Smooth muscle cell (in vitro differentiated cells): ENCODE measurements around the gene GATD1. TPM values are rescaled to one million over a fixed set of nuclear protein-coding genes. Genes with fewer than 3 reads are reported as not detected.

Experiments used
- DNase-seq: peaks from one replicate; lab custom pipeline; 2025; ENCODE audit not compliant: unreplicated experiment; lab: John Stamatoyannopoulos, UW
- H2AFZ ChIP-seq: fragments of 200-600 bp; sonication (generic); 2 replicates; pipeline ENCODE4 v1.6.0; 2016; ENCODE audit warnings: antibody characterized with exemption, low read depth, mild to moderate bottlenecking
- H3F3A ChIP-seq: fragments of 200-600 bp; sonication (generic); 2 replicates; pipeline ENCODE4 v1.6.0; 2017; ENCODE audit warnings: antibody characterized with exemption, low read depth
- H3K27ac ChIP-seq: fragments of 200-600 bp; sonication (generic); 2 replicates; pipeline ENCODE4 v1.5.1; 2016; ENCODE audit warnings: low read depth, mild to moderate bottlenecking
- H3K27me3 ChIP-seq: fragments of 200-600 bp; sonication (generic); 2 replicates; pipeline ENCODE4 v1.6.1; 2016; ENCODE audit warnings: low read depth, mild to moderate bottlenecking
- H3K36me3 ChIP-seq: fragments of 200-600 bp; sonication (generic); 2 replicates; pipeline ENCODE4 v1.5.1; 2016; ENCODE audit warnings: low read depth
- H3K4me1 ChIP-seq: fragments of 200-600 bp; sonication (generic); 2 replicates; pipeline ENCODE4 v1.5.1; 2016; ENCODE audit warnings: low read depth
- H3K4me2 ChIP-seq: fragments of 200-600 bp; sonication (generic); 2 replicates; pipeline ENCODE4 v1.6.0; 2016; ENCODE audit warnings: mild to moderate bottlenecking
- H3K4me3 ChIP-seq: fragments of 200-600 bp; sonication (generic); 2 replicates; pipeline ENCODE4 v1.5.1; 2016; ENCODE audit warnings: mild to moderate bottlenecking
- H3K79me2 ChIP-seq: fragments of 200-600 bp; sonication (generic); 2 replicates; pipeline ENCODE4 v1.6.0; 2016; ENCODE audit warnings: low read depth, mild to moderate bottlenecking
- H3K9ac ChIP-seq: fragments of 200-600 bp; sonication (generic); 2 replicates; pipeline ENCODE4 v1.6.0; 2016; ENCODE audit warnings: low read depth
- H3K9me3 ChIP-seq: fragments of 200-600 bp; sonication (generic); replicated peaks from 2 replicates; pipeline ENCODE4 v1.5.1; 2016; ENCODE audit warnings: low read depth
- H4K20me1 ChIP-seq: fragments of 200-600 bp; sonication (generic); 2 replicates; pipeline ENCODE4 v1.6.0; 2016; ENCODE audit warnings: low read depth
- CTCF ChIP-seq: fragments of 200-600 bp; sonication (generic); IDR thresholded peaks from 2 replicates; pipeline ENCODE4 v1.5.1; 2017; ENCODE audit warnings: borderline replicate concordance, mild to moderate bottlenecking, antibody characterized with exemption; ENCODE audit not compliant: insufficient read depth, poor library complexity, severe bottlenecking
- WGBS: methylation state at CpG from one replicate; pipeline ENCODE4 v1.1.7; 2016; ENCODE audit warnings: low lambda C conversion rate; 5-methylcytosine and 5-hydroxymethylcytosine counted together
- polyA plus RNA-seq: library from polyadenylated mRNA; unstranded; fragments of >200 nt; fragmentation: Nextera tagmentation; extraction: Ambion mirVana; gene quantifications from 2 replicates; pipeline ENCODE4 v1.2.1, GENCODE V29; 2016
- total RNA-seq: library from RNA; depleted of rRNA; stranded (reverse); fragments of >200 nt; gene quantifications from 2 replicates; pipeline ENCODE4 v1.2.3, GENCODE V29; 2014

The GATD1 gene
- total and polyA plus RNA-seq, 2 experiments from 2014 or later = 11.7 to 12.9 TPM

GRCh38 chr11:813072-813455 lies 35.8 kb upstream of the GATD1 start:
- Histone ChIP-seq H3K4me2 (no peak overlapping the region), H3K9me3 (no peaks in the 10 kb centered on the region), H3F3A (peaks cover 11% of the 10 kb centered on the region), H3K27ac (no peak overlapping the region), H3K27me3 (no peaks in the 10 kb centered on the region), H3K36me3 (no peaks in the 10 kb centered on the region), H3K4me3 (no peak overlapping the region), H2AFZ (no peak overlapping the region), H4K20me1 (peaks cover 35% of the 10 kb centered on the region), H3K9ac (no peak overlapping the region), H3K79me2 (peaks cover 31% of the 10 kb centered on the region), H3K4me1 (peaks cover 15% of the 10 kb centered on the region)
- no peak for DNase-seq
- no peak for TF ChIP-seq CTCF
- 100% methylated on average over 6 of the region's 6 CpGs for WGBS

- DNase-seq = no peak
- no peaks in the 10 kb centered on the region for H3K27me3 ChIP-seq
- peaks cover 38% of the 10 kb centered on the region for H3K79me2 ChIP-seq
- H3K9ac ChIP-seq = no peak overlapping the region
- H3K27ac ChIP-seq = no peak overlapping the region
- no peak overlapping the region for H2AFZ ChIP-seq
- no peak for TF ChIP-seq CTCF
- H3K4me2 ChIP-seq = no peak overlapping the region
- peaks cover 15% of the 10 kb centered on the region for H3K4me1 ChIP-seq
- H3K36me3 ChIP-seq = no peaks in the 10 kb centered on the region
- peaks cover 11% of the 10 kb centered on the region for H3F3A ChIP-seq
- H4K20me1 ChIP-seq = peaks cover 35% of the 10 kb centered on the region
- WGBS = 95% methylated on average over 3 of the region's 3 CpGs
- H3K4me3 ChIP-seq = no peak overlapping the region
- H3K9me3 ChIP-seq = no peaks in the 10 kb centered on the region
Measured at GRCh38 chr11:812390-812789, 35.1 kb upstream of the GATD1 start.

DNA sequence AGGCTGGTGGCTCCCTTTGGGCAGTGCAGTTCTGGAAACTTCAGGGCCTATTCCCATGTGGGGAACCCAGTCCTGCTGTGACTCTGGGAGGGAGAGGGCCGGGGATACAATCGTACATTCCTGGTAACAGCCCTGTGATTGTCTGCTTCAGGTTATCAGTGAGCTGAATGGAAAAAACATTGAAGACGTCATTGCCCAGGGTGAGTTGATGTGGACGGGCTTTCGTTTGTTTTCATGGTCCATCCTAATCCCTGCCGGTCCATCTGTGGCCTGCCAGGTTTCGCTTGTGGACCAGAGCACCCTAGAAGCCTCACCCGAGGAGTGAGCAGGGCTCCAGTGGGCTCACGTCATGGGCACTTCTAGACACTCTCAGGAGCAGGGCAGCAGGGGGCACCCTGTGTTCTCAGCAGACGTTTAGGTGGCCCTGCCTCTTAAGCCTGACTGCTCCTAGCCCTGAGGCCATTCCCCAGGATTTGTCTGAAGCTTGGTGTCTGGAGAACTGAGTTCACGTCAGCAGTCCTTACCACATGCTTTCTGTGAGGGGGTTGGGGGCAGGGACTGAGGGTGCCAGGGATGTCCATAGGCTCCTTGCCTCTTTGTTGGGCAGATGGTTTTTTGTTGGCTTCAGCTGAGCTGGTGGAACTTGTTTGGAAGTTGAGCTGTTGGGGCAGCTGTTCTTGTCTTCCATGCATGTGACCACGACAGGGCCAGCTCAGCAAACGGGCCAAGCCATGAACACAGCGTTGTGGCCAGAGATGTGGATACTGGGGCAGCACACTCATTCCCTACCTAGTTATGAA lies 34.4 kb upstream of the GATD1 start:
- H3K36me3 ChIP-seq = no peaks in the 10 kb centered on the region
- peak overlapping the region; percentile 98 for H3K27ac ChIP-seq
- peaks cover 11% of the 10 kb centered on the region for H3F3A ChIP-seq
- H3K4me3 ChIP-seq = no peak overlapping the region
- H3K27me3 ChIP-seq = no peaks in the 10 kb centered on the region
- H3K9me3 ChIP-seq = no peaks in the 10 kb centered on the region
- H3K4me2 ChIP-seq = peak overlapping the region; percentile 99
- H2AFZ ChIP-seq = no peak overlapping the region
- H4K20me1 ChIP-seq = peaks cover 35% of the 10 kb centered on the region
- H3K79me2 ChIP-seq = peaks cover 38% of the 10 kb centered on the region
- peaks cover 15% of the 10 kb centered on the region for H3K4me1 ChIP-seq
- TF ChIP-seq CTCF = no peak
- 84% methylated on average over 14 of the region's 14 CpGs for WGBS
- peak overlapping the region; percentile 98 for H3K9ac ChIP-seq
- no peak for DNase-seq
